Ovary (tissue), 3 donors: Measurements from ENCODE around the gene TTC28.

Experiments used
- CTCF ChIP-seq, 3 donors: fragments of 450-650 bp in 2 of 3; fragments of 200-600 bp in 1 of 3; IDR thresholded peaks; one replicate each; pipeline versions ENCODE4 v1.5.1 to v1.8.0; 2016 to 2022; ENCODE audit warnings: antibody characterized with exemption in 3 of 3, mild to moderate bottlenecking in 1 of 3
- EP300 ChIP-seq: sonication (generic); formaldehyde crosslinking; IDR thresholded peaks from one replicate; pipeline ENCODE4 v1.6.1; 2017; ENCODE audit warnings: antibody characterized with exemption
- POLR2A ChIP-seq: fragments of 450-650 bp; IDR thresholded peaks from one replicate; pipeline ENCODE4 v1.6.1; 2017; ENCODE audit warnings: antibody characterized with exemption, mild to moderate bottlenecking, moderate library complexity
- donor health status: DM: no; HTN: no; CAD: no.

GRCh38 chr22:27989758-27990450, 689.7 kb downstream of the TTC28 start:
- TF ChIP-seq CTCF (IDR thresholded peaks at IDR 0.05) (no peak), POLR2A (no peak), EP300 (no peak)
